Mucosa of rectum (tissue), 2 donors: ENCODE measurements around the gene MFF.
"Not testable (repeated sequence)": the region's sequence is repeated elsewhere in the genome, so short reads cannot be mapped to it uniquely, and the experiment has no call there.

ENCODE experiments used
- H3K27ac ChIP-seq, 2 donors: one replicate each; pipeline ENCODE4 v1.7.0; 2013; ENCODE audit warnings: inconsistent platforms in 2 of 2, low read depth in 2 of 2, low read length in 2 of 2
- H3K27me3 ChIP-seq, 2 donors: one replicate each; pipeline ENCODE4 v1.7.0; 2013; ENCODE audit warnings: low read length in 2 of 2; ENCODE audit not compliant: control insufficient read depth in 2 of 2, insufficient read depth in 2 of 2
- H3K36me3 ChIP-seq, 2 donors: one replicate each; pipeline ENCODE4 v1.7.0; 2013; ENCODE audit warnings: low read length in 2 of 2; ENCODE audit not compliant: control insufficient read depth in 2 of 2, insufficient read depth in 2 of 2
- H3K4me1 ChIP-seq, 2 donors: one replicate each; pipeline ENCODE4 v1.7.0; 2013; ENCODE audit warnings: low read length in 2 of 2, mild to moderate bottlenecking in 1 of 2; ENCODE audit not compliant: control insufficient read depth in 2 of 2, insufficient read depth in 2 of 2
- H3K4me3 ChIP-seq, 2 donors: one replicate each; pipeline ENCODE4 v1.7.0; 2013; ENCODE audit warnings: low read length in 2 of 2
- H3K9ac ChIP-seq, 2 donors: one replicate each; pipeline ENCODE4 v1.7.0; 2013; ENCODE audit warnings: low read length in 2 of 2, low read depth in 1 of 2, mild to moderate bottlenecking in 1 of 2
- H3K9me3 ChIP-seq, 2 donors: one replicate each; pipeline ENCODE4 v1.7.0; 2013; ENCODE audit warnings: low read length in 2 of 2; ENCODE audit not compliant: control insufficient read depth in 2 of 2
- donor health status: healthy.
- donor health status: Normal muscosa, but diverticular disease.

Gene MFF

GRCh38 chr2:227351639-227352038 lies 26.6 kb downstream of the MFF start:
- no peak overlapping the region for H3K9ac ChIP-seq
- no peaks in the 10 kb centered on the region for H3K27me3 ChIP-seq
- no peaks in the 10 kb centered on the region for H3K9me3 ChIP-seq
- H3K4me1 ChIP-seq = no peaks in the 10 kb centered on the region
- no peak overlapping the region for H3K4me3 ChIP-seq
- H3K36me3 ChIP-seq = peaks cover 24 to 37% of the 10 kb centered on the region in 2 donors
- no peak overlapping the region for H3K27ac ChIP-seq

- Histone ChIP-seq H3K4me3 (no peak overlapping the region), H3K9me3 (no peaks in the 10 kb centered on the region), H3K27me3 (no peaks in the 10 kb centered on the region), H3K36me3 (peaks cover 33 to 36% of the 10 kb centered on the region in 2 donors), H3K27ac (no peak overlapping the region), H3K4me1 (no peaks in the 10 kb centered on the region), H3K9ac (no peak overlapping the region)
Observed at GRCh38 chr2:227360351-227360750, 35.3 kb downstream of the MFF start.

- Histone ChIP-seq H3K36me3 (peaks cover 11 to 16% of the 10 kb centered on the region in 2 donors), H3K4me1 (no peaks in the 10 kb centered on the region), H3K27me3 (no peaks in the 10 kb centered on the region), H3K9me3 (no peaks in the 10 kb centered on the region), H3K27ac (no peak overlapping the region), H3K9ac (no peak overlapping the region), H3K4me3 (no peak overlapping the region)
Observed at GRCh38 chr2:227363756-227364155, 38.7 kb downstream of the MFF start.

GRCh38 chr2:227364585-227365263 lies 39.7 kb downstream of the MFF start:
- not testable (repeated sequence) for H3K9me3 ChIP-seq, H3K4me1 ChIP-seq, H3K4me3 ChIP-seq, H3K9ac ChIP-seq, H3K27ac ChIP-seq, H3K27me3 ChIP-seq
- peaks cover 5 to 11% of the 10 kb centered on the region in 2 donors for H3K36me3 ChIP-seq

- Histone ChIP-seq H3K4me3 (no peak overlapping the region), H3K9ac (no peak overlapping the region), H3K9me3 (no peaks in the 10 kb centered on the region), H3K27ac (no peak overlapping the region), H3K36me3 (peaks cover 2% of the 10 kb centered on the region in 2 donors), H3K4me1 (no peaks in the 10 kb centered on the region), H3K27me3 (no peaks in the 10 kb centered on the region)
Observed at GRCh38 chr2:227365833-227366232, 40.8 kb downstream of the MFF start.

- H3K9ac ChIP-seq = no peak overlapping the region
- H3K4me1 ChIP-seq = no peaks in the 10 kb centered on the region
- no peak overlapping the region for H3K4me3 ChIP-seq
- no peak overlapping the region for H3K27ac ChIP-seq
- no peaks in the 10 kb centered on the region for H3K27me3 ChIP-seq
- H3K9me3 ChIP-seq = no peaks in the 10 kb centered on the region
- H3K36me3 ChIP-seq = no peaks in the 10 kb centered on the region
Observed at GRCh38 chr2:227366769-227367426, 41.8 kb downstream of the MFF start.

- Histone ChIP-seq H3K9ac (no peak overlapping the region), H3K4me3 (no peak overlapping the region), H3K9me3 (no peaks in the 10 kb centered on the region), H3K27me3 (no peaks in the 10 kb centered on the region), H3K27ac (no peak overlapping the region), H3K4me1 (no peaks in the 10 kb centered on the region), H3K36me3 (no peaks in the 10 kb centered on the region)
Observed at GRCh38 chr2:227367427-227367795, 42.4 kb downstream of the MFF start.

GRCh38 chr2:227368574-227368973 lies 43.5 kb downstream of the MFF start:
- H3K27me3 ChIP-seq = no peaks in the 10 kb centered on the region
- H3K4me1 ChIP-seq = no peaks in the 10 kb centered on the region
- no peaks in the 10 kb centered on the region for H3K36me3 ChIP-seq
- H3K27ac ChIP-seq = no peak overlapping the region
- H3K4me3 ChIP-seq = no peak overlapping the region
- H3K9ac ChIP-seq = no peak overlapping the region
- no peaks in the 10 kb centered on the region for H3K9me3 ChIP-seq

- no peaks in the 10 kb centered on the region for H3K36me3 ChIP-seq
- H3K4me1 ChIP-seq = no peaks in the 10 kb centered on the region
- no peak overlapping the region for H3K9ac ChIP-seq
- no peak overlapping the region for H3K4me3 ChIP-seq
- no peaks in the 10 kb centered on the region for H3K27me3 ChIP-seq
- no peak overlapping the region for H3K27ac ChIP-seq
- H3K9me3 ChIP-seq = no peaks in the 10 kb centered on the region
Observed at GRCh38 chr2:227370092-227370491, 45.0 kb downstream of the MFF start.

- no peaks in the 10 kb centered on the region for H3K4me1 ChIP-seq
- H3K9ac ChIP-seq = no peak overlapping the region
- no peak overlapping the region for H3K27ac ChIP-seq
- H3K27me3 ChIP-seq = no peaks in the 10 kb centered on the region
- H3K36me3 ChIP-seq = no peaks in the 10 kb centered on the region
- no peaks in the 10 kb centered on the region for H3K9me3 ChIP-seq
- no peak overlapping the region for H3K4me3 ChIP-seq
Observed at GRCh38 chr2:227370791-227371312, 45.8 kb downstream of the MFF start.
